GM21786 (cell line): ENCODE measurements around the gene INTS6.

Experiments
- ATAC-seq: cut with Tn5 transposase; IDR thresholded peaks from one replicate; pipeline ENCODE4 v1.9.1; 2021; ENCODE audit not compliant: unreplicated experiment

The INTS6 gene

DNA sequence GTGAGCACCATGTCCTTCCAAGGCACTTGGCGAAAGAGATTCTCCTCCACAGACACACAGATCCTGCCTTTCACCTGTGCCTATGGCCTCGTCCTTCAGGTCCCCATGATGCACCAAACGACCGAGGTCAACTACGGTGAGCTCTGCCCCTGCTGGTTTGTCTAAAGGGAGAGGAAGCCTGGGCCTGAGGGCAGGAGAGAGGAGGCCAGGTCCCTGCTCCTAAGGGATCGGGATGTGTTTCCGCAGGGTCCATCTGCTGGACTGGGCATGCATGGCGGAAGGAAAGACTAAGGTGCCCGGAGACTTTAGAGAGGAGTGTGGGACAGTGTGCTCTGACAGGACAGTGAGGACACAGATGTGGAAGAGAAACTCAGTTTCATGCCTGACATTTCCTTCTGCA is 105.7 kb downstream of the INTS6 start:
- no peak for ATAC-seq

DNA sequence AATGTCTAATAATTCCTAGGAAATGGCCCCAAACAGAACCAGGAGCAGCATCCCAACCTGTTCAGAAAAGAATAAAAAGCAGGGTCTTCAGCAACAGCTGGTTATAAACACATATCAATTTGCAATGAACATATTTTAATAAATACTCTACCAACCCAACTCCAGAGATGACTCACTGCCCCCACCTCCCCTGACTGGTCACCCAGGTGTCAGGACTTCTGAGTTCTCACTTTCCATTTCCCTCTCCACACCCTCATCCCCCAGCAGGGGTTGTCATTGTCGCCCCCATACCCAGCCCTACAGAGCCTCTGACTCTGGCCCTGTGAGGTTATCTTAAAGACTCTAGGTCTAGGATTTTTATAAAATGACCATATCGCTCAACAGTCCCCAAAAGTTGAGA is 106.4 kb downstream of the INTS6 start:
- no peak for ATAC-seq

DNA sequence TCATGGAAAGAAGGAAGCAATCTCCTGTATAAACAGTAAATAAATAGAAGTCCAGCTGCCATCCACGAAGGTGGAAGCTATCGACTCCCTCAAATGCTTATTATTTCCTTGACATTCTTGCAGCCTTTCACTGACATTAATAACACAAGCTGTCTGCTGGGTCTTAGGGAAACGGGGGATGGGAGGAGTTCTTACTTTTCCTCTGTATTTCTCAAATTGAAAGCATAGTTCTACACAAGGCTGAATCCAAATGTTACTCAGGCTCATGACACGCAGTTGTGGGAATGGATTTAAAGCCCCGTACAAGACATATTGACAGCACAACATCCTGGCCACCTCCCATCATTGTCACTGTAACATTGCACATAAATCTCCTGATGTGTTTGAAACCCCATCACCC is 109.4 kb downstream of the INTS6 start:
- no peak for ATAC-seq

DNA sequence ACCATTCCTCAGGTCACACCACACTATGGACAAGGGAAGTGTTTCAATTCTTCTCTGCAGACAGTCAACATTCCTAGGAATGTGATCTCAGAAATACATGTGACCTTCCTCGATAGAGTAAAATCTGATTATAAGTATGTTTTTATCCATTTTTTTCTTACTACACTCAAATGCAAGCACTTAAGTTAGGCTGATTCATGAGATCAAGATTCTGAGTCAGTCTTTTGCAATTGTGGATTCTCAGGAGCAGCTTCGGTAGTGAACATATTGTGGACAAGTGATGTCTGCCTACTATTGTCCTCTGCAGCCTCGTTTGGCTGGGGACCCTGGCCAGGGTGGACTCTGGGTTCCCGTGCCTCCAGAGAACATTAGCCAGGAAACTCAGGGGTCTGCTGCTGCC is 110.1 kb downstream of the INTS6 start:
- ATAC-seq: no peak

DNA sequence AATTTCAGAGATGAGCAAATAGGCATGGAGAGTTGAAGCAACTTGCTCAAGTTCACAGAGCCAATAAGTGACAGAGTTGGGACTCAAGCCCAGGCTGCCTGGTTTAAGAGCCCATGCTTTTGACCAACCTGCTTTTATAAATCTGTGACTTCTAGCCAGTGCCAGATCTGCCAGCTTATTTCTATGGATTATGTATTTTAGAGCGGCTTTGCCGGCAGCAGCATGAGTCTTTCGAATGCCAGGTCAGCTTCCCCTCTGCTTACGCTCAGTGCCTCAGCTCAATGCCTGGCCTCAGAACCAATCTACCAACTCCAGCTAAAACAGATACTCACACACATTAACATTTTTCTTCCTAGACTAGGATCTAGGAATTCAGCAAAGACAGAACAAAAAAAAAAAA is 111.0 kb downstream of the INTS6 start:
- no peak for ATAC-seq

DNA sequence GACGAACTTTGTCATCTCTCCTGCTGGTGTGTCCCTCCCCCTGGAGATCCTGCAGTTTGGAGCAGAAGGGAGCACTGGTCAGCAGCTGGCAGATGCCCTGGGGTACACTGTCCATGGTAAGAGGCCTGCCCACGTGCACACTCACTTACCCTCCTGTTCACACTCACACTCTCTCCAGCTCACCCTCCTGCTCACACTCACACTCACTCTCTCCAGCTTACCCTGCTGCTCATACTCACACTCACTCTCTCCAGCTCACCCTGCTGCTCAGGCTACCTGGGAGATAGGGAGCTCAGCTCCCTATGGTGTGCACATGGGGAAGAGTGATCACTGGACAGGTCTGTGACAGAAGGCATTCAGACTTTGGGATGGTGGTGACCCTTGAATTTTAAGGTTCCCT is 111.6 kb downstream of the INTS6 start:
- no peak for ATAC-seq

DNA sequence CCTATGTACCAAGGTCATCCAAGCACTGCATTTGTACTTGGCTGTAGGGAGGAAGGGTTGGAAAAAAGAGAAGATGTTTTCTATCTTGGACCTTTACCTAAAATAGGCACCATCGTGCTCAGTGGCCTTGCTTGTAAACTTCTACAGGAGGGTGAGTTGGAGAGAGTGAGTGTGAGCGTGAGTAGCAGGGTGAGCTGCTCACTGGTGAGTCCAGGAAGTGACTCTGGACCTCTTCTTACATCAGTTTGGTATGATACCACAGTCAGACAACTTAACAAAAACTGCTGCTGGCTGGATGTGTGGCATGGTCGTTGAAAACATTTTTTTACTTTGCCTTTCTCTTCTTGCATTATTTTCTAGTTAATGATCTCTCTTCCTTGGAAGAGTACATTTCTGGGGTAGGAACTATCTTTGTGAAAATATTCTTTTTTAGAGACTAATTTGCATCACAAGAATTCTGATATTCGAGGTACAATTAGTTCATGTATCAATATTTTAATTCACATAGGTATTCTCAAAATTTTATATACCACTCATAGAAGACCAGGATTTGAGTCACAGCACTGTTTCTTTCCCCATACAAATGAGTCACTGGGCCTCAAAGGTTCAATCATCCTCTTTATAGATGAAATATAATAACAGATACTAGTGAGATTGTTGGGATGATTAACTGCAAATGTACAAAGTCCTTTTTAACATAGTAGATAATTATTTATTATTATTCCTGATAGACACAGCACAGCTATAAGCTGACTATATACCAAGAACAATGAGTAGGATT is 112.7 kb downstream of the INTS6 start:
- ATAC-seq: no peak

DNA sequence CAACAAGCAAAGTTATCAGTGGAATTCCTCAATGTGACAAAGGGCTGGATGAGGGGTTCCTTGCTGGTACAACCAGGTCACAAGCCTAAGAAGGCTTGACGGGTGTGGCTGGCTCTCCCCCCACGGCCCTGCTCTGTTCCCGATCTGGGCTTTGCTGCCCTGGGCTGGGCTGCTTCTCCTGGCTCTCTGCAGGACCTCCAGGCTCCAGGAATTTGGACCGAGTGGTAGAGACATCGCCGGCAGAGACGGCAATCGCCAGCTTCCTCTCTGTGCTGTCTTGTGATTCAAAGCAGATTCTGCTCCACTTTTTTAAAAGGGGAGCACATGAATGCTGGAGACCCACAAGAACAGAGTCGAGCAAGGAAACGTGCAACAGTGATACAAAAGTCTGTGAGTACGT is 113.5 kb downstream of the INTS6 start, which contains the start of gene SERPINE3:
Gene SERPINE3 (plus strand): TSS at position 338 of the 400 bp plus-strand sequence. CDS start 1,401 bp downstream, outside the sequence.
- no peak for ATAC-seq

DNA sequence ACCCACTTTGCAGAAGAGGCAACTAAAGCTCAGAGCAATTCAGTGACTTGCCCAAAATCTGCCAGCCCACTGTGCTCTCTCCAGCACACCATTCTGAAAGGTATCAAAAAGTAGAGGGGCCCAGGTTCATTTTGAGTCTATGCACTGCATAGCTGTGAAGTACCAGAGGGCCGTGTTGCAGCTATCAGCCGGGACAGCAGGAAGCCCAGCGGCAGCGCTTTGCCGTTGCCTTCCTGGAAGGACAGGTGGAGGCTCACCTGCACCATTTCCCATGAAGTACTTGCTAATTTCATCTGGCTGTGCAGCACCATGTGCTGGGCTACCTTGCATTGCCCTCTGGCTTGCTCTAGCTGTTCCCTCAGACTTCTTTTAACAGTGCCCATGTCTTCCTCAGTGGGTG is 116.1 kb downstream of the INTS6 start:
- ATAC-seq: no peak

DNA sequence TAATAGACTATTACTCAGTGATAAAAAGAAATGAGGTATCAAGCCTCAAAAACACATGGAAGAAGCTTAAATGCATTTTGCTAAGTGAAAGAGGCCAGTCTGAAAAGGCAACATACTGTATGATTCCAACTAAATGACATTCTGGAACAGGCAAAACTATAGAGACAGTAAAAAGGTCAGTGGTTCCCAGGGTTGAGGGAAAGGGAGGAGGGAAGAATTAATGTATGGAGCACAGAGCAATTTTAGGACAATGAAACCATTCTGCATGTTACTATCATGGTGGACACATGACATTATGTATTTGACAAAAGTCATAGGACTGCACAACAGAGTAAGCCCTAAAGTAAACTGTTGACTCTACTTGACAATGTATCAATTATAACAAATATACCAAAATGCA is 119.0 kb downstream of the INTS6 start:
- no peak for ATAC-seq

DNA sequence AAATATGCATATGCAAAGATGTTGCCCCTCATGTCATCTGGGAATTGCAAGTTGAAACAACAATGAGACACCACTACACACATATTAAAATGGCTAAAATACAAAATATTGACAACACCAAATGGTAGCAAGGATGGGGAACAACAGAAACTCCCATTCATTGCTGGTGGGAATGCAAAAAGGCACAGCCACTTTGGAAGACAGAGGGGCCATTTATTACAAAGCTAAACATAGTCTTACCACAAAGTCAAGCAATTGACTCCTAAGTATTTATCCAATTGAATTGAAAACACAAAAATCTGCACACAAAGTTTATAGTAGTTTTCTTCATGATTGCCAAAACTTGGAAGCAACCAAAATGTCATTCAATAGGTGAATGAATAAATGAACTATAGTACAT is 119.4 kb downstream of the INTS6 start:
- no peak for ATAC-seq

DNA sequence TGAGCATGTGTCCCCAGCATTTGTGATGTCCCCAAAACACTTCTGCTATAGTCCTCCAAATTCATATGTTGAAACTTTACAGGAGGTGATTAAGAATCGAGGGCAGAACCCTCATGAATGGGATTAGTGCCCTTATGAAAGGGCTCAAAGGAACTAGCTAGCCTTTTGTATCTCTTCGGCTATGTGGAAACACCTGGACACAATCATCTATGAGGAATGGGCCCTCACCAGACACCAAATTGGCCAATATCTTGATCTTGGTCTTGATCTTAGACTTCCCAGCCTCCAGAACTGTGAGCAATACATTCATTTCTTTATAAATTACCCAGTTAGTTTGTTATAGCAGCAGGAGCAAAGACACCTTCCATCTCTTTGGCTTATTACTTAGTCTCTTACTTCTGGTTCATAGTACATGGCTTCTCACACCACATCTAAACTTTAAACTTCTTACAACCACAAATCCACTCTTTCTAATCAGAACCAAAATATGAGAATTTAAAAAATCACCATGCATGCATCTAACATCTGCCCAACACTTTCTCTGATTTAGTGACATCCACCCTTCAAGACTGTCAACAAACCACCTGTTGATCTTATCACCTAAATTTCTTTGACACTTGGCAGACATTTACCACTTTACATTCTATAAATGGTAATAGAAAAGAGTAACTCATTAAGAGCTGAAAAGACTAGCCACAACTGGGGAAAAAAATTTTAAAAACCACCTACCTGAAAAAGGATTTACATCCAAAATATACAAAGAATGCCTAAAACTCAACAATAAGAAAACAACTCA is 120.1 kb downstream of the INTS6 start:
- no peak for ATAC-seq

DNA sequence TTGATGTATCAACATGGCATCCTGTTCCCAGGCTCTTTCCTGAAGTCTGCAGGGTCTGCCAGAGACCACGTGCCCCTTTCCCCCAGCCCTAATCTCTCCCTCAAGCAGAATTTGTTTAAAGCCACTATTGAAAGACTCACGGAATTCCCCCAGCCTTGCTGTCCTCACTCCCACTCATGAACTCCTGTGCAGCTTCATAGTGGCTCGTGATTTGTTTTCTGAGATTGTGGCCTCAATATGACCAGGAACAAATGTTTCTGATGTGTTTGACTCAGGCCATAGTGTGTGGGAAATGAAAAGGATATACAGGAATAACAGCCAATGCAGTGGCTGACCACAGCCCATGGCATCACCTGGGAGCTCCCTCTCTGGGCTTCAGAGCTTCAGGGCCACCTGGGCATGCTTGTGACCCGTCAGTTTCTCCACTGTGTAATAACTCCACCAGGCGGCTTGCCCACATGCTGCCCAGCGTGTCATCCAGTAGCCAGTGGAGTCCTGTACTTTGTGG is 121.4 kb downstream of the INTS6 start:
- ATAC-seq: no peak

DNA sequence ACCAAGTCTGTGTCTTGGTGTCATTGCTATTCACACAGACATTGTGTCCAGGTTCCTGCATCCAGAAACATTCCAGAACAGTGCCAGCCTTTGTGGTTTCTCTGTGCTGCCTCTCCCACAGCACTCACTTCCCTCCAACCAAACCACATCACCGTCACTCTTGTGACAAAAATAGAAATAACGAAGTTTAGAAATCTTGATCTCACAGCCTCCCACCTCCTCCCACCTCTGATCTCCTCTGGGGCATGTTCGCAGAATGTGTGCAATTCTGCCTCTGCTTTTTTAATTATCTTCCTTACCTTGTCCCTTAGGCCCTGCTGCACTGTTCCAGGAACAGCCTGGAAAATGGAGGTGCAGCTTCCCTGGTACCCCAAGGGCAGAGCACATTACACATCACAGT is 122.0 kb downstream of the INTS6 start:
- ATAC-seq: peak; percentile 71

DNA sequence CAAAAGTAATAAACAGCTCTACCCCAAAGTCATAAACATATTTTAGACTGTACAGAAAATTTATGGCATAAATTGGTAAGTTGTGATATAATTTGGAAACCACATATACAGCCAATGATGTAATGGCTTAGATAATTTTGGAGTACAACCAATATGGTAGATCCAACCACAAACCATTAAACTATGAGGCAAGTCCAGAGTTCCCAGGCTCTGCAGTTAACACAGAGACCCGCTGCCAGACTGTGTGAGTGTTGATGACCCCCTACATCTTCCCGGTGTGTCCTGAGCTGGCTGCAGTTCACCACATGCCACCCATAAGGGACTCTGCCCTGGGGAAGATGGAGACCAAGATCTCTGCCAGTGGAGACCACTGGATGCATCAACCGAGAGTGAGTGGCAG is 123.2 kb downstream of the INTS6 start:
- ATAC-seq: no peak

DNA sequence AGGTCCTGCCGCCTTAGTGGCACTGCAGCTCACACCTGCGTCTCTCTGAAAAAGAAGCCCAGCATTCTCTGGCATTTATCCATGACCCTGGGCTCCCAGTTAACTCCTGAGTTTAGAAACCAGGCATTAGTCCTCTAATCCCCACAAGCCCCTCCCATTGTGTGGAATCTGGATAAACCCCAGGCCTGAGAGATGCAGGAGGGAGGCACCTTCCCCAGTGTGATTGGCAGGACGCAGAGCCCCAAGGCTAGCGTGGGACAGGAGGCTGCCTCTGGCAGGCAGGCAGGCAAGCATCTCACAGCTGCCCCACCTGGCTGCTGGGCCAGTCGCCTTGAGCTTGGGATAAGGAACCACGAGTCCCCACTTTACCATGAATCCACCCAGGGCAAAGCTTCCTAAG is 124.3 kb downstream of the INTS6 start:
- no peak for ATAC-seq

DNA sequence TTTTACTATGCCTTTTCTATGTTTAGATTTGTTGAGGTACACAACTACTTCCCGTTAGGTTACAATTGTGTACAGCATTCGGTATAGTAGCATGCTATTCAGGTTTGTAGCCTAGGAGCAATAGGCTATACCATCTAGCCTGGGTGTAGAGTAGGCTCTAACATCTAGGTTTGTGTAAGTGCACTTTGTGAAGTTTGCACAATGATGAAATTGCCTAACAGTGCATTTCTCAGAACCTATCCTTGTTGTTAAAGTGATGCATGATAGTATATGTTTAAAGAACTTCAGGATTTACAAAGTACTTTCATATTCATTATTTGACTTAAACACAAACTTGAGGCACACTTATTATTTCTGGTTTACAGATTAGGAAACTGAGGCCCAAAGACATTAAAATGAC is 124.9 kb downstream of the INTS6 start:
- no peak for ATAC-seq

DNA sequence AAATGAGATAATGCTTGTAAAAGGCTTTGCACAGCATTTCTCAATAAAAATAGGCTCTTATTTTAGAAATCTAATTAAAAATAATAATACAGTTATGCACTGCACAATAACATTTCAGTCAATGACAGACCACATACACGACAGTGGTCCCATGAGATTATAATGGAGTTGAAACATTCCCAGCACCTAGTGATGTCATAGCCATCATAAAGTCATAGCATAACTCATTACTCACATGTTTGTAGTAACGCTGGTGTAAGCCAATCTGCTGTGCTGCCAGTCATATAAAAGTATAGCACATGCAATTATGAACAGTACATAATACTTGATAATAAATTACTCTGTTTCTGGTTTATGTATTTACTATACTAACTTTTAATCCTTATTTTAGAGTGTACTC is 126.1 kb downstream of the INTS6 start:
- no peak for ATAC-seq

DNA sequence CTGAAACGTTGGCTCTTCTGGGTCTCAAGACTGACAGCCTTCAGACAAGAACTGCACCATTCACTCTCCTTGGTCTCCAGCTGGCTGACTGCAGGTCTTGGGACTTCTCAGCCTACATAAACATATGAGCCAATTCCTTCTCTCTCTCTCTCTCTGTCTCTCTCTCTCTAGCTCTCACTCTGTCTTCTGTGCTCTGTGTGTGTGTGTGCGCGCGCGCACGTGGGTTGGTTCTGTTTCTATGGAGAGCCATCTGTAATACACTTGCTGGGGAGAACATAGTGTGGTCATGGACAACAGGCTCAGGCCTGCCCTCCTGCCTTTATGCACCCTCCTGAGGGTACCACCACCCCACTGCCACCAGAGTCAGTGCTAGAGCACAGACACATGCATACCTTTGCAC is 127.0 kb downstream of the INTS6 start:
- no peak for ATAC-seq

DNA sequence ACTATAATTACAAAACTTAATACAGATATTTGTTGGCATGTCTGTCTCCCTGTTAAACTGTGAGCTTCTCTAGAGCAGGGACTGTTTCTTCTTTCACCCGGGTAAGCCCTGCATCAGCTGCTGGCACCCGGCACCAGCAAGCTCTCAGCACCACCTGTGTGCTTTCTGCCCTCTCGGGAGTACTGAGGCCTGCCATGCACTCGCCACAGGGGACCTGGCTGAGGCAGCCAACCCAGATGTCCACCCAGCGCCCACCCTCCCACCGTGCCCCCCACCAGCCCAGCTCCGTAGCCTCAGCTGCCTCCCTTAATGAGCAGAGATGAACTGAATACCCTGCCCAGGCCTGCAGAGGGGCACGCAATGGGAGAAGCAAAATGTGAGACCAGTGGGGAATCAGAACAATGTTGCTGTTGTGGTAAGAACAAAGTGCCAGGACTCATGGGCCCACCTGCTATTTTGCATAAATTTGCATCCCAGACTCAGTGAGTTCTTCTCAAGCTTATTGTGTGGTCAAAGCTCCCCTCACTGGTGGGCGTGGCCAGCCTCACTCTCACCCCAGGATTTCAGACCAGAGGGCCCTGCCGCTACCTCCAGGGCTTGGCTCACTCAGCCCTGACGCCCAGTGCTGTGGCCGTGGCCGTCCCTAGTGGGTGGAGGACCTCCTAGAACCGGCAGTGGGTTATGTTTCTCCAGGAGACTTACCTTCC is 128.0 kb downstream of the INTS6 start:
- ATAC-seq: no peak

DNA sequence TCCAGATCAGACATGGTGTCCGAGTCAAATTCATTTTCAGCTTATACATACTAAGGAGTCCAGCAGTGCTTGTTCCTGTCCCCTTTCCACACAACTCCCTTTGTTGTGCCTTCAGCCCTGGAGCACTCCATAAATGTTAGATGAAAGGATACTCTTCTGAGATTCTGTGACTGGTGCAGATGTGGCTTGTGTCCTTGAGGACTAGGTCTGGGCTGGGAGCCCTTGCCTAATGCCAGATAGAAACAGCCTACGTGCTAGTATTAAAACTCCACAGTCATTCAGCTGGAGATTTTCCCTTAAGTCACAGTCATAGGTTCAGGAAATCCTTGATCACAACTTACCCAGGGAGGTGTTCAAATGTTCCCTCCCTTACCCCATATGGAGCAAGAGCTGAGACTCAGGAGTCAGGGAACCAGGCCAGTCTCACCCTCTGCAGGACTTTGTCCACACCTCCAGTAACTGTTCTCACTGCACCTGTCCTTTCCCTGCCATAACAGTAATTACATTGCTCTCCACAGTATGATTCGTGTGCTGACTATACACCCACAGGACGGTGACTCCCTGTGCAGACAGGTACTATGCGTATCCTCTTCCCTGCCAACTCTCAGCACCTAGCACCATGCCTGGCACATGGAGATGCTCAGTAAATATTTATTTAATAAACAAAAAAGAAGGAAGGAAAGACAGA is 128.9 kb downstream of the INTS6 start:
- ATAC-seq: no peak
